HG03378 (cell line): ENCODE measurements around the gene CAPZA1.

Source experiments
- ATAC-seq: cut with Tn5 transposase; IDR thresholded peaks from one replicate; pipeline ENCODE4 v1.9.1; 2021; ENCODE audit warnings: mild to moderate bottlenecking, moderate library complexity; ENCODE audit not compliant: unreplicated experiment

The CAPZA1 gene

DNA sequence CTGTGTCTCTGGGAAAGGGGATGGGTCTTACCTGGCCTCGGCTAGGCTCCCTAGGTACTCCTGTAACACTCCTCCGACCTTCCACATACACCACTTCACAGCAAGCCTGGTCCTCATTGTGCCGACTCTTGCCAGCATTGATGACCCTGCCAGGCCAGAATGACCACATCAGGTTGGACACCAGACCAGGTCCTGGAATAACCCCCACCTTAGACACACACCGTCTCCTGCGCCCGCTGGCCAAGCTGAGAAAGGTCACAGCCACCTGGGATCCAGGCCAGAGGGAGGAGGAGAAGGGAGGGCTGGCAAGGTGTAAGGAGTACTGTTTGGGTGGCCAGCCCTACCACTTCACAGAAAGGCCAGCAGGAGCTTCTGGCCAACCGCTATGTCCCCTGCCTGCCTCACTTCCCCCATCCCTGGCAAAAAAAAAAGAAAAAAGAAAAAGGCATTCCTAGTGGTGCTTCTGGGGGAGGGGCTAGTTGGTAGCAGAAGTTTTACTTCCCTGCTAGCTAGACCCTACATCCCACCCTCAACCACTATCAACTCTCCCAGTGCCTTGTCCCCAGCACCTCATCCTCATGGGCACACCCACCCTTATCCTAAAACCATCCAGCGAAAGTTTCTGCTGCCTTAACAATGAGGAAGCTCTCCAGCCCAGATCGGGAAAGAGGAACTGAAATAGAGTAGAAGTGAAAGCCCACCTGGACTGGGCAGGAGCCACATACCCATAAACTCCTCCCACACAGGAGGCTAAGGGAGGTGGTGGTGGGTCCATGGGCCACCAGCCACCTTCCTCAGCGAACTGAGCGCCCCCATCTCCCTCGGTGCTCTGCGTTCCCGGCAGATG lies 94.1 kb downstream of the CAPZA1 start:
- ATAC-seq = no peak

GRCh38 chr1:112714313-112715263 lies 95.0 kb downstream of the CAPZA1 start:
- ATAC-seq = peak; percentile 2

DNA sequence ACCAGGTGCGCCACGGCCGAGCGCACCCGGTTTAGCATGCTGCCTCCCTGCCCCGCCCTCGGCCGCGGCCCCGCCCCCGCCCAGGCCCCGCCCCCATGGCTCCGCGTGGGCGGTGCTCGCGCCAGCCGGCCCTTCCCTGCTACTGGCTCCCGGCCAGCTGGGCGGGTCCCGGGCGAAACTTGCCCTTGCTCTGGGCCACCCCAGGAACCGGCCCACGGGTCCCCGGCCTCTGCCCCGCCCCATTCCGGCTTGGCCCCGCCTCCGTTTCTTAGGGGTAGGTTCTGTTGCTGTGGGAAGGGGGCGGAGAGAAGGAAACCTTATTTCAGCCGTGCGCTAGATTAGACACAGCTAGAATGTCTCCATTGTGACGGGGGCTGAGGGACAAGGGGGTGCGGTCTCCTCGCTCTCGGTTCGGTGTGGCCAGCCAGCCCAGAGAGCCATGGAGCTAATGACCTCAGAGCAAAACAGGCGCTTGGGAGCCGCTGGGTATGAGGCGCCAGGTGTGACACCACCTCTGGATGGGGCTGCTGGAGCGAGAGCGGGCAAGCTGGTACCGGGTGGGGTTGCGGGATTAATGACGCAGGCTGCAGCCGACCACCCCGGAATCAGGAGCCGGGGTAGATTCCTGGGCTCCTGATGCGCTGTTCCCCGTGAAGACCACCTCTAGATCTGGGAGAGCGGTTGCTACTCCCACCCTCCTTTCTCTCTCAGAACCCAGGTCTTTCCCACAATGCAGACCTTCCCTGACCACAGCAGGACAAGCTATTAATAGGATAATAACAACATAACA lies 95.8 kb downstream of the CAPZA1 start, which contains the start of gene PPM1J:
PPM1J (minus strand) TSS at position 69 of the 790 bp plus-strand sequence; CDS start at position 38, 31 bp downstream.
- peak; percentile 61 for ATAC-seq

DNA sequence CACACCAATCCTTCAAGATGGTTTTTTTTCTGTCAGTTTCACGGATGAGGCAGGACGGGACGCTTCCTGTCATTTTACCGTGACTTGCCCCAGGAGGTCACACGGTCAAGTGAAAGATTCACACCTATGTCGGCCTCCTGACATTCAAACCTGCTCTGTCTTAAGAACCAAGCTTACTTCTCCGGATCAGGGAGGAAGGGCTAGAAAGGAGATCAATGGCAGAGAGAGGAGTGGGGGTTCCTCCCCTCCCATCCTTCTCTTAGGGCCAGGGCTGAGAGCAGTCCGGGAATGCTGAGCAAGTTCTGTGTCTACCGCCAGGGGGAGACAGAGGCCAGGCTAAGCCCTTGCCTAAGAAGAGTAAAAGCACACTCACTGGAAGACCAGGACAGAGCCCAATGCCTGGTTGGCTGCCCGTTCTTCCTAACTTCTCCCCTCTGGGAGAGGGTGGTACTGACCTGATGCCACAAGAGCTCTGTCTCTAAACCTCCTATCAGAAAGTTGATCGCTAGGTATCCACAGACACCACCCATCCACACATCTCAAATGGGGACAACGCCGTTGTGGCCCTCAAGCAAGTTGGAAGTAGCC lies 96.6 kb downstream of the CAPZA1 start:
- ATAC-seq = peak; percentile 50

- ATAC-seq = no peak
Observed at GRCh38 chr1:112717263-112717873, 97.7 kb downstream of the CAPZA1 start.

DNA sequence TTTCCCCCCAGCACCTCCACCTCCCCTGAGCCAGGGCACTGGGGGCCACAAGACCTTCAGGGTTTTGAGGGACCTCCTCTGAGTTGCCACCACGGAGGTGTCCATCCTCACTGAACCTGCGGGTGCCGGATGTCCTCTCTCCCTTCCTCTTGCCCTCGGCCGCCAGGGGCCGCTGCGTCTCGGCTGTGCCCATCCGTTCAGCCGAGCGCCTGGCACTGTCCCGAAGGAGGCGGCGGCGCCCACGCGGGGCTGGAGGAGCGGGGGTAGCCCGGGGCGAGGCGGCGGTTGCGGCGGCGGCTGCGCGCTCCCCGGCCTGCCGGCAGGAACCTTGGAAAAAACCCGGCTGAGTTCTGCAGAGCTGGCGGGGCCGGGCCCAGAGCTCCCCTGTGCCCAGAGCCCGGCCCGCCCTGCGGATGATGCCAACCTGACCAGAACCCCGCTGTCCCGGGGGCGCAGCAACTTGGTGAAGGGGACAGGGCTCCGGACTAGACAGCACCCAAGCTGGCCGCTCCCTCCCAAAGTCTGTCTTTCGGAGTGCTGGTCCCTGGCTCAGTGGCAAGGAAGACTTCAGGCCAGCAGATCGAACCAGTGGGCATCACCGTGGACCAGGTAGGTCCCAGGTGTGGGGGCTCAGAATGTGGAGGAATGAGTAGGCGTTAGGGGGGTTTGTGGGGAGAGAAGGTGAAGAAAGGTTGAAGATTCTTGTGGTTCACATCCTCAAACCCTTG lies 99.2 kb downstream of the CAPZA1 start:
- no peak for ATAC-seq

DNA sequence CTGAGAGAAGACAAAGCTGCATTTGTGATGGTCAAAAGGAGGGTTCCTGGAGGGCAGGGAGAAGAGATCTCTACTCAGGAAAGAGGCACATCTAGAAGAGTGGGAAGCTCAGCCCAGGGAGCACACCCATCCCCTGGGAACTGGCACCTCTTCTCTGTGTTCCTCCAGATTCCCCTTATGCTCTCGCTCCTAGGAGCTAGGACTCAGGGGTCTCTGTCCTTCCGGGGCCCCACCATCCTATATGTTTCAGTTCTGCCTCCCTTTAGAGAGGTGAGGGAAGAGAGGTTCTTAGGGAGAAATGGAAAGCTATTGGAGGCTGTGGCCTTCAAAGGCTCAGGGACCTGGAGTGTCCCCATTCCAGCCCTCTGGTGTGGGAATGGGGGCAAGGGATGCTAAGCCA lies 100.1 kb downstream of the CAPZA1 start:
- ATAC-seq = no peak

- no peak for ATAC-seq
Observed at GRCh38 chr1:112720800-112721199, 101.2 kb downstream of the CAPZA1 start.
